Esophagus muscularis mucosa (tissue), 4 donors: ENCODE results near the gene GNLY. TPM values are rescaled to one million over a fixed set of nuclear protein-coding genes. Genes with fewer than 3 reads are reported as not detected.

Experiments used
- DNase-seq: peaks from one replicate; pipeline ENCODE4 v3.0.0-alpha.2; 2017; ENCODE audit errors: extremely low spot score
- H3K27ac ChIP-seq, 4 donors: fragments of 200-600 bp; sonication (generic); replicated peaks in 1 of 4; 1 replicate in 3 of 4; 2 replicates in 1 of 4; pipeline ENCODE4 v1.5.1; 2016 to 2019; ENCODE audit warnings: mild to moderate bottlenecking in 1 of 4
- H3K27me3 ChIP-seq, 4 donors: fragments of 200-600 bp; sonication (generic); one replicate each; pipeline versions ENCODE4 v1.5.1 to v1.6.0; 2016 to 2019
- H3K36me3 ChIP-seq, 4 donors: fragments of 200-600 bp; sonication (generic); one replicate each; pipeline ENCODE4 v1.5.1; 2016 to 2019
- H3K4me1 ChIP-seq, 4 donors: fragments of 200-600 bp; sonication (generic); one replicate each; pipeline ENCODE4 v1.5.1; 2016 to 2019
- H3K4me3 ChIP-seq, 4 donors: fragments of 200-600 bp; sonication (generic); 1 replicate in 2 of 4; 2 replicates in 2 of 4; pipeline ENCODE4 v1.5.1; 2016 to 2019; ENCODE audit warnings: mild to moderate bottlenecking in 4 of 4, moderate library complexity in 1 of 4
- H3K9me3 ChIP-seq, 4 donors: fragments of 200-600 bp; sonication (generic); 1 replicate in 3 of 4; 2 replicates in 1 of 4; pipeline ENCODE4 v1.5.1; 2016 to 2019
- CTCF ChIP-seq, 3 experiments: fragments of 200-600 bp in 2 of 3; fragments of 450-650 bp in 1 of 3; sonication (generic) in 2 of 3; IDR thresholded peaks; one replicate each; pipeline ENCODE4 v1.5.1; 2017 to 2019; ENCODE audit warnings: antibody characterized with exemption in 3 of 3, mild to moderate bottlenecking in 2 of 3, moderate library complexity in 1 of 3
- EP300 ChIP-seq: sonication (generic); formaldehyde crosslinking; IDR thresholded peaks from one replicate; pipeline ENCODE4 v1.6.1; 2017; ENCODE audit warnings: antibody characterized with exemption
- POLR2A ChIP-seq: fragments of 450-650 bp; IDR thresholded peaks from one replicate; pipeline ENCODE4 v1.6.1; 2017; ENCODE audit warnings: antibody characterized with exemption, moderate library complexity, mild to moderate bottlenecking, low read depth
- POLR2AphosphoS5 ChIP-seq, 2 donors: sonication (generic); formaldehyde crosslinking; IDR thresholded peaks; one replicate each; pipeline ENCODE4 v1.6.1; 2017; ENCODE audit warnings: antibody characterized with exemption in 2 of 2
- WGBS: methylation state at CpG from one replicate; pipeline ENCODE4 v1.1.5; 2018; 5-methylcytosine and 5-hydroxymethylcytosine counted together
- intact Hi-C: fragments of 100-400 bp; cut with DNase I; formaldehyde crosslinking; loops from one replicate; pipeline ENCODE4 v1.15.1; 2023
- total RNA-seq, 4 donors: library from RNA; depleted of rRNA; stranded (reverse); fragments of >200 nt; gene quantifications; one replicate each; pipeline versions ENCODE4 v1.1.0 to v1.2.1, GENCODE V29; 2016

The GNLY gene
- total RNA-seq, 4 donors from 2014 or later: 0.84 to 3.5 (median 2.0) TPM

DNA sequence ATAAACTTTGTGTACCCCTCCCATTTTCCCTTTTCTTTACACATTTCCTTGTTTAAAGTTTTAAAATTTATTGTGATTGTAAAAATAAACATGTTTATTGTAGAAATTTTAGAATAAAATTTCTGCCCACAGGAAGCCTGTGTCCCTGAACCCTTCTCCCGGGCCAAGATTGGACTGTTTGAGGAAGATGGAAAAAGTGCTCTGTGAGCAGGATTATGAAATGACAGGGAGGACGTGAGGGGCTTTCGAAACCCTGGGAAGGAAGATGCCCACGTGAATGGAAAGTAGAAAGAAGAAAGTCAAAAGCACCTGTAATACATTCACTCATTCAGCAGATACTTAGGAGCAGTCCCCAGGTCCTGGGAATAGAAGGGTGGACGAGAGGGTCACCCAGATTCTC lies 34.2 kb downstream of the GNLY start:
- no peak for TF ChIP-seq POLR2A
- TF ChIP-seq POLR2AphosphoS5 (IDR thresholded peaks at IDR 0.05): no peak
- TF ChIP-seq CTCF (IDR thresholded peaks at IDR 0.05): no peak
- TF ChIP-seq EP300: no peak
- Histone ChIP-seq H3K4me3 (no peak overlapping the region), H3K27me3 (no peaks in the 10 kb centered on the region), H3K36me3 (no peaks in the 10 kb centered on the region), H3K9me3 (no peaks in the 10 kb centered on the region), H3K27ac (peak overlapping the region in 2 of 4 donors; percentile 0 to 18), H3K4me1 (peaks cover 21 to 28% (median 26%) of the 10 kb centered on the region in 4 donors)
- intact Hi-C loops: loop anchor here (2.0 to 10.0 kb wide), 2 partner anchors 86 to 346 kb away; no protein-coding TSS in a partner anchor
- no peak for DNase-seq
- WGBS: 75% methylated on average over 5 of the region's 5 CpGs

DNA sequence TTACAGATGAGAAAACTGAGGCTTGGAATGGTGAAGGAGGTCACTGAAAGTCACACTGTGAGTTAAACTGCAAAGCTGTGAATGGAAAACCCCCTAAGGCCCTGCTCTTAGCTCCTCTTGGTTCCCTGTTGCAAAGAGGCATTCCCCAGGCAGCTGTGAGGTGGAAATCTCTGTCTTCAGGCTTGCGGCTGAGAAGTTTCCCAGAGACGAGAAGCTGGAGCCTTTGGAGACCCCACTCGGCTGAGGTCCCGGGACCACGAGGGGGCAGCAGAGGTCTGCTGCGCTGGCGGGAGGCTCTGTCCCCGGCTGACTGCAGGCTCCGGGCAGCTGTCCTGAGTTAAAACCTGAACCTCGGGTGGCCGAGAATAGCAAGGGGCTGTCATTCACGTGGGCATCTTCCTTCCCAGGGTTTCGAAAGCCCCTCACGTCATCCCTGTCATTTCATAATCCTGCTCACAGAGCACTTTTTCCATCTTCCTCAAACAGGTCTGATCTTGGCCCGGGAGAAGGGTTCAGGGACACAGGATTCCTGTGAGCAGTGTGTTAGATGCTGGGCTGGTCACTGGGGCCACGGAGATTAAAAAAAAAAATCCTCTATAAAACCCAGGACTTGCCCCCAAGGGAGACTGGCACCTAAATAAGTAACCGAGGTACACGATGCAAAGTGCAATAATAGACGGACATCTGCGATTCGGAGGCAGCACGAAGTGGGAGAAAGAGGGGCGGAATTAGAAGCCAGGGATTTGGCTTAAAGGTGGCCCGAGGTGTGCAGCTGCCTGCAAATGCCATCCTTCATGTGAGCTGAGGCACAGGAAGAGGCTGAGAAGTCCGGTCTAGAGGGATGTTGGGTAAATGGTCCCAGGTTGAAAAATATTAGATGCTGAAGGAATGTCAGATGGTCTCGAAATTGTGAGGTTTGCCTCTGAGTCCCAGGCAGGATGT lies 35.0 kb downstream of the GNLY start:
- H3K27me3 ChIP-seq: no peaks in the 10 kb centered on the region
- no peaks in the 10 kb centered on the region for H3K9me3 ChIP-seq
- no peaks in the 10 kb centered on the region for H3K36me3 ChIP-seq
- intact Hi-C loops: loop anchor here (1.0 to 10.0 kb wide), 3 partner anchors 69 to 346 kb away; no protein-coding TSS in a partner anchor
- peak; percentile 94 to 98 (median 98) for TF ChIP-seq CTCF (IDR thresholded peaks at IDR 0.05)
- no peak for TF ChIP-seq EP300
- TF ChIP-seq POLR2A: no peak
- TF ChIP-seq POLR2AphosphoS5 (IDR thresholded peaks at IDR 0.05): peak; percentile 52 to 68
- H3K4me3 ChIP-seq: no peak overlapping the region
- WGBS: 47% methylated on average over 19 of the region's 26 CpGs
- H3K4me1 ChIP-seq: peaks cover 21 to 33% (median 28%) of the 10 kb centered on the region in 4 donors
- DNase-seq: peak; percentile 98
- H3K27ac ChIP-seq: peak overlapping the region in 2 of 4 donors; percentile 0 to 30

DNA sequence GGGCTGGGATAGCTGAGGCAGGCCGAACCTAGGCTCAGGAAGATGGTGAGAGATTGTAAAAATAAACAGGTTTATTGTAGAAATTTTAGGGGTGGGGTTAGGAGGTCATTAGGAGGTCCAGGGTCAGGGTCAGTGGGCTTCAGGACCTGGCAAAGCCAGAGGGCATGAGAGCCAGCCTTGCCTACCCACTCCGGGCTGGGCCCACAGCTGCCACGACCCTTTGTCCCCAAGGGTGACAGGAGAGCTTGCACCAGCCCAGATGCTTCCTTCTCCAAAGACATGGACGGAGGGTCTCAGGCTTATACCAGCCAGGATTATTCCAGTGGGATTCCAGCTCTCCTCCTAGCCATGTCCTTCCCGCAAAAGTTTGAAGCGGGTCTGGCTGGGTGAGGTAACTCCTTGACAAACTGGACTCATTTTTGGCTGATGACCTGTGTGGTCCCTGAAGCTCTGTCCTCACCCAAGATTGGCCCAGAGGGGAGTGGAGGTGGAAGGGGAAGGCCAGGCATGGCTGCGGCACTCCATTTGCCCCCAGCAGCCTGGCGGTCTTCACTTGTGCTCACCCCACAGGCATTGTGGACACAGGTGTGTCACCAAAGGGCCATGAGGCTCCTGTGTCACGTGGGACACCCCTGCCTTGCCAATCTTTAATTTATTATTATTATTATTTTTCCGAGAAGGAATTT lies 35.8 kb downstream of the GNLY start:
- no peak for TF ChIP-seq EP300
- no peak for TF ChIP-seq POLR2AphosphoS5 (IDR thresholded peaks at IDR 0.05)
- no peak for TF ChIP-seq POLR2A
- TF ChIP-seq CTCF (IDR thresholded peaks at IDR 0.05): no peak
- no peaks in the 10 kb centered on the region for H3K27me3 ChIP-seq
- H3K36me3 ChIP-seq: no peaks in the 10 kb centered on the region
- 95% methylated on average over 10 of the region's 10 CpGs for WGBS
- intact Hi-C loops: loop anchor here (1.0 to 10.0 kb wide), 3 partner anchors 68 to 345 kb away; no protein-coding TSS in a partner anchor
- no peaks in the 10 kb centered on the region for H3K9me3 ChIP-seq
- no peak overlapping the region for H3K4me3 ChIP-seq
- peaks cover 21 to 36% (median 27%) of the 10 kb centered on the region in 4 donors for H3K4me1 ChIP-seq
- DNase-seq: no peak
- H3K27ac ChIP-seq: no peak overlapping the region

DNA sequence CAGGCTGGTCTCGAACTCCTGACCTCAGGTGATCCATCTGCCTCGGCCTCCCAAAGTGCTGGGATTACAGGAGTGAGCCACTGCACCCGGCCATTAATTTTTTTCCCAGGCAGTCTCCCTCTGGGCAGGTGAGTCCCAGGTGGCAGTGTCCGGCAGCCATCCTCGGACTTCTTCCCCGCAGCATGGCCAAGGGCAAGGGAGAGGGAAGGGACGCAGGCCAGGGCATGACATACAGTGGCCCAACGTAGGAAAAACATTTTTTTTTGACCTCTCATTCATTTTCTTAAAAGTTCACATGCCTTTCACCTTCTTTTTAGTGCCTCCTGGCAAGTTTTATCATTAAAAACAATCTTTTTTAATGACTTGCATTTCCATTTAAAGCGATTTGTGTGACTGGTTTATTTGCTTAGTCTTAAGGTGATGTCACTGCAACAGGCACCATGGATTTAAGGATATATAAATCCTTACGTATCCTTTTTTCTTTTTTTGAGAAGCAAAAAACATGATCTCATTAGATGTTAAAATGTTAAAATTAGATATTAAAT lies 36.6 kb downstream of the GNLY start:
- no peak overlapping the region for H3K4me3 ChIP-seq
- H3K27ac ChIP-seq: no peak overlapping the region
- no peak for DNase-seq
- H3K36me3 ChIP-seq: no peaks in the 10 kb centered on the region
- H3K9me3 ChIP-seq: no peaks in the 10 kb centered on the region
- TF ChIP-seq EP300: no peak
- TF ChIP-seq POLR2A: no peak
- no peak for TF ChIP-seq POLR2AphosphoS5 (IDR thresholded peaks at IDR 0.05)
- TF ChIP-seq CTCF (IDR thresholded peaks at IDR 0.05): no peak
- intact Hi-C loops: no loop called here
- peaks cover 24 to 44% (median 29%) of the 10 kb centered on the region in 4 donors for H3K4me1 ChIP-seq
- WGBS: 95% methylated on average over 10 of the region's 10 CpGs
- no peaks in the 10 kb centered on the region for H3K27me3 ChIP-seq
